PC-3 (cell line): ENCODE results near the gene SLC25A21.

Experiments used
- CTCF ChIP-seq: fragments of 300-600 bp; sonication (generic); conservative IDR thresholded peaks from 2 replicates; pipeline ENCODE4 v1.5.1; 2017; ENCODE audit warnings: antibody characterized with exemption, low read depth, mild to moderate bottlenecking, low read length
- EZH2 ChIP-seq: fragments of 300-600 bp; sonication (generic); IDR thresholded peaks from one replicate; pipeline ENCODE4 v1.6.1; 2017; ENCODE audit warnings: antibody characterized with exemption, mild to moderate bottlenecking, low read length; ENCODE audit not compliant: unreplicated experiment
- EZH2phosphoT487 ChIP-seq: fragments of 300-600 bp; sonication (generic); IDR thresholded peaks from 2 replicates; pipeline ENCODE4 v1.6.1; 2018; ENCODE audit warnings: mild to moderate bottlenecking, antibody characterized with exemption, low read length, borderline replicate concordance

- TF ChIP-seq CTCF (no peak), EZH2phosphoT487 (no peak), EZH2 (no peak)
Observed at GRCh38 chr14:36976571-36977023, 195.8 kb downstream of the SLC25A21 start.
